Measurements from ENCODE around the gene SNX8. TPM values are rescaled to one million over a fixed set of nuclear protein-coding genes. Genes with fewer than 3 reads are reported as not detected.

Gene SNX8
- total and polyA plus RNA-seq, 2 of the 13 experiments (the other 11 are each of a cell fraction or from before 2014, with no cell fraction given): 20.6 to 45.2 TPM

- TF ChIP-seq ZNF703 (CRISPR knock-in tag; IDR thresholded peaks at IDR 0.05; ENCODE audit: borderline replicate concordance): no peak
Observed at GRCh38 chr7:2296832-2297231, 17.4 kb downstream of the SNX8 start (continued).

- TF ChIP-seq MTA1 (CRISPR knock-in tag; IDR thresholded peaks at IDR 0.05; ENCODE audit: borderline replicate concordance) (no peak), ERF (CRISPR knock-in tag; IDR thresholded peaks at IDR 0.05) (no peak), BCL3 (CRISPR knock-in tag; IDR thresholded peaks at IDR 0.05) (no peak), POLR2AphosphoS2 (IDR thresholded peaks at IDR 0.05; ENCODE audit: low read depth, low read length) (no peak), NFATC3 (CRISPR knock-in tag; IDR thresholded peaks at IDR 0.05) (no peak), ZNF34 (CRISPR knock-in tag; IDR thresholded peaks at IDR 0.05; ENCODE audit: borderline replicate concordance) (no peak), ZNF256 (CRISPR knock-in tag; conservative IDR thresholded peaks at IDR 0.05) (no peak), KDM2A (CRISPR knock-in tag; IDR thresholded peaks at IDR 0.05; ENCODE audit: borderline replicate concordance, low read depth) (no peak), ZNF713 (CRISPR knock-in tag; IDR thresholded peaks at IDR 0.05) (no peak), SATB2 (CRISPR knock-in tag; IDR thresholded peaks at IDR 0.05) (no peak), MYC (CRISPR knock-in tag; IDR thresholded peaks at IDR 0.05; ENCODE audit: borderline replicate concordance) (no peak), KLF13 (CRISPR knock-in tag; IDR thresholded peaks at IDR 0.05) (no peak), TGIF2 (CRISPR knock-in tag; IDR thresholded peaks at IDR 0.05) (no peak), ZBTB10 (CRISPR knock-in tag; IDR thresholded peaks at IDR 0.05; ENCODE audit: borderline replicate concordance) (no peak), NCOA5 (CRISPR knock-in tag; IDR thresholded peaks at IDR 0.05) (no peak), SMYD3 (CRISPR knock-in tag; IDR thresholded peaks at IDR 0.05) (no peak)
- POLR2A ChIA-PET: no interaction called here
- no peaks in the 10 kb centered on the region for H3K27me3 ChIP-seq (ENCODE audit: control insufficient read depth in 1 of 2, insufficient read depth in 2 of 2, low read length in 2 of 2)
- FAIRE-seq: no peak
- no peaks in the 10 kb centered on the region for H3K9me3 ChIP-seq (ENCODE audit: low read length)
- in situ Hi-C loops (cut with HindIII; ENCODE audit: extremely low pct_ligation_motif_present, low pct_unique_long_range_greater_than_20kb): no loop called here
- H3K4me2 ChIP-seq (ENCODE audit: low read depth, low read length): no peak overlapping the region
- no peak for ATAC-seq
- intact Hi-C loops (cut with micrococcal nuclease; ENCODE audit: unreplicated experiment): no loop called here
- CTCF ChIA-PET (ENCODE audit: low intra/inter-chr PET ratio, low total read pairs): no interaction called here
- no peak for DNase-seq (ENCODE audit: low spot score)
- H2AFZ ChIP-seq (ENCODE audit: low read length): no peak overlapping the region
- BruUV-seq (replicated peaks): TSS peak; percentile 35
- 94% methylated on average over 6 of the region's 6 CpGs for WGBS (ENCODE audit: low lambda C conversion rate)
- no peaks in the 10 kb centered on the region for H4K20me1 ChIP-seq (ENCODE audit: insufficient read depth, low read length)
- H3K4me3 ChIP-seq (replicated peaks in 1 of 3; ENCODE audit: insufficient read depth in 1 of 3, low read depth in 2 of 3, low read length in 3 of 3): no peak overlapping the region
- H3K27ac ChIP-seq (ENCODE audit: extremely low read length, insufficient read depth, low read length): no peak overlapping the region
- peaks cover 38% of the 10 kb centered on the region for H3K79me2 ChIP-seq (ENCODE audit: insufficient read depth, low read length)
- H3K4me1 ChIP-seq (ENCODE audit: insufficient read depth, low read length): peaks cover 9% of the 10 kb centered on the region
- no peaks in the 10 kb centered on the region; a peak in 1 of 5 replicates for H3K36me3 ChIP-seq (replicated peaks in 1 of 2; ENCODE audit: control insufficient read depth in 1 of 2, insufficient read depth in 2 of 2, low read length in 2 of 2)
- no peak overlapping the region for H3K9ac ChIP-seq (ENCODE audit: insufficient read depth, low read depth, low read length)
Observed at GRCh38 chr7:2295936-2296620, 18.2 kb downstream of the SNX8 start.

Measured in HepG2 (cell line).